Neural progenitor cell (in vitro differentiated cells): ENCODE results near the gene DCDC1.

ENCODE experiments used
- CTCF ChIP-seq: fragments of 200-600 bp; sonication (generic); IDR thresholded peaks from 2 replicates; pipeline ENCODE4 v1.5.1; 2017; ENCODE audit warnings: antibody characterized with exemption, mild to moderate bottlenecking
- EZH2phosphoT487 ChIP-seq: fragments of 200-600 bp; sonication (generic); IDR thresholded peaks from 2 replicates; pipeline ENCODE4 v1.6.1; 2017; ENCODE audit warnings: antibody characterized with exemption

- TF ChIP-seq CTCF = no peak
- no peak for TF ChIP-seq EZH2phosphoT487
These were observed 115.1 kb downstream of the DCDC1 start for GRCh38 chr11:31254415-31254814.
